Myocyte (in vitro differentiated cells): ENCODE data around the gene TMEM163. TPM values are rescaled to one million over a fixed set of nuclear protein-coding genes. Genes with fewer than 3 reads are reported as not detected.
A peak's percentile ranks its signal among the peaks of the same experiment; 100 is the strongest.
"Not testable (repeated sequence)": the region's sequence is repeated elsewhere in the genome, so short reads cannot be mapped to it uniquely, and the experiment has no call there.

Source experiments
- DNase-seq: peaks from one replicate; pipeline ENCODE4 v3.0.0-alpha.2; 2012; ENCODE audit warnings: low read depth
- total RNA-seq: library from RNA; depleted of rRNA; stranded (reverse); fragments of >200 nt; gene quantifications from 2 replicates; pipeline ENCODE4 v1.2.3, GENCODE V29; 2014

TMEM163 gene
- total RNA-seq, 1 donor from 2014 or later: not detected

- DNase-seq: no peak
Observed at GRCh38 chr2:134537702-134538101, 181.1 kb downstream of the TMEM163 start.

- DNase-seq: no peak
Observed at GRCh38 chr2:134537121-134537520, 181.7 kb downstream of the TMEM163 start.

- no peak for DNase-seq
Observed at GRCh38 chr2:134536296-134536695, 182.5 kb downstream of the TMEM163 start.

GRCh38 chr2:134532537-134532936 lies 186.3 kb downstream of the TMEM163 start:
- no peak for DNase-seq

- DNase-seq: peak; percentile 74
Observed at GRCh38 chr2:134527381-134527780, 191.4 kb downstream of the TMEM163 start.

- no peak for DNase-seq
Observed at GRCh38 chr2:134522496-134523455, 196.0 kb downstream of the TMEM163 start.

- no peak for DNase-seq
Observed at GRCh38 chr2:134518101-134518500, 200.7 kb downstream of the TMEM163 start.

- no peak for DNase-seq
Observed at GRCh38 chr2:134515137-134515536, 203.7 kb downstream of the TMEM163 start.

- DNase-seq: no peak
Observed at GRCh38 chr2:134513465-134513804, 205.4 kb downstream of the TMEM163 start.

GRCh38 chr2:134512734-134513464 lies 205.9 kb downstream of the TMEM163 start:
- DNase-seq: no peak

- no peak for DNase-seq
Observed at GRCh38 chr2:134508391-134508790, 210.4 kb downstream of the TMEM163 start.

GRCh38 chr2:134507697-134508096 lies 211.1 kb downstream of the TMEM163 start:
- DNase-seq: no peak

- not testable (repeated sequence) for DNase-seq
Observed at GRCh38 chr2:134507159-134507558, 211.6 kb downstream of the TMEM163 start.

GRCh38 chr2:134505446-134505845 lies 213.4 kb downstream of the TMEM163 start:
- no peak for DNase-seq

- no peak for DNase-seq
Observed at GRCh38 chr2:134504586-134505336, 214.0 kb downstream of the TMEM163 start.

- DNase-seq: no peak
Observed at GRCh38 chr2:134502104-134502503, 216.7 kb downstream of the TMEM163 start.

- DNase-seq: no peak
Observed at GRCh38 chr2:134501476-134502091, 217.2 kb downstream of the TMEM163 start.

- DNase-seq: no peak
Observed at GRCh38 chr2:134500211-134500935, 218.4 kb downstream of the TMEM163 start.

GRCh38 chr2:134499307-134499926 lies 219.4 kb downstream of the TMEM163 start:
- DNase-seq: no peak

- DNase-seq: no peak
Observed at GRCh38 chr2:134498654-134499053, 220.1 kb downstream of the TMEM163 start.
